OCI-LY7 (cell line): ENCODE measurements around the gene LPCAT1. TPM values are rescaled to one million over a fixed set of nuclear protein-coding genes. Genes with fewer than 3 reads are reported as not detected.

Experiments
- BruUV-seq: library from RNA; stranded (reverse); fragments of 400-500 nt; replicated peaks from 2 replicates; lab custom pipeline; 2021; lab: Mats Ljungman, UMichigan
- CTCF ChIA-PET: fragments of 300-600 bp; sonication (Branson Sonifier 250); formaldehyde crosslinking; loops from one replicate; lab custom pipeline; 2022; ENCODE audit warnings: antibody characterized with exemption; ENCODE audit not compliant: unreplicated experiment; lab: Charles Lee
- POLR2A ChIA-PET: fragments of 300-600 bp; sonication (Branson Sonifier 250); formaldehyde crosslinking; loops from one replicate; lab custom pipeline; 2022; ENCODE audit warnings: antibody characterized with exemption; lab: Charles Lee
- DNase-seq: peaks from one replicate; pipeline ENCODE4 v3.0.0-alpha.2; 2015; ENCODE audit warnings: low spot score
- H2AFZ ChIP-seq: fragments of 200-600 bp; sonication (generic), shearing (Covaris generic); 2 replicates; pipeline ENCODE4 v1.6.1; 2014; ENCODE audit warnings: mild to moderate bottlenecking, antibody characterized with exemption, low read length, moderate library complexity
- H3K27ac ChIP-seq: fragments of 200-600 bp; sonication (generic); 2 replicates; pipeline ENCODE4 v1.5.1; 2014; ENCODE audit warnings: mixed run types, low read depth, mild to moderate bottlenecking, moderate library complexity, low read length, inconsistent platforms; ENCODE audit not compliant: poor library complexity, severe bottlenecking
- H3K36me3 ChIP-seq: fragments of 200-600 bp; sonication (generic); 2 replicates; pipeline ENCODE4 v1.6.1; 2014; ENCODE audit warnings: mild to moderate bottlenecking, antibody characterized with exemption, low read length, moderate library complexity, mixed read lengths; ENCODE audit not compliant: insufficient read depth
- H3K4me1 ChIP-seq: fragments of 200-600 bp; sonication (generic); 2 replicates; pipeline ENCODE4 v1.5.1; 2014; ENCODE audit warnings: mild to moderate bottlenecking, low read length; ENCODE audit not compliant: insufficient read depth, poor library complexity, severe bottlenecking
- H3K4me2 ChIP-seq: fragments of 200-600 bp; sonication (generic); 2 replicates; pipeline ENCODE4 v1.6.1; 2014; ENCODE audit warnings: mild to moderate bottlenecking, low read length
- H3K4me3 ChIP-seq: fragments of 200-600 bp; sonication (generic); 2 replicates; pipeline ENCODE4 v1.5.1; 2014; ENCODE audit warnings: mild to moderate bottlenecking, low read depth, low read length; ENCODE audit not compliant: poor library complexity, severe bottlenecking
- H3K79me2 ChIP-seq: fragments of 200-600 bp; sonication (generic); 2 replicates; pipeline ENCODE4 v1.6.1; 2016; ENCODE audit warnings: low read depth, mild to moderate bottlenecking, low read length, moderate library complexity, mixed read lengths; ENCODE audit not compliant: insufficient read depth
- H3K9me2 ChIP-seq: fragments of 200-600 bp; sonication (generic); 2 replicates; pipeline ENCODE4 v1.6.1; 2016; ENCODE audit warnings: mild to moderate bottlenecking, low read length, mixed read lengths; ENCODE audit not compliant: insufficient read depth
- H3K9me3 ChIP-seq: fragments of 200-600 bp; sonication (generic); 2 replicates; pipeline ENCODE4 v1.6.1; 2014; ENCODE audit warnings: mild to moderate bottlenecking, mixed run types, low read length, mixed read lengths
- H4K20me1 ChIP-seq: fragments of 200-600 bp; sonication (generic); 2 replicates; pipeline ENCODE4 v1.6.1; 2014; ENCODE audit warnings: mild to moderate bottlenecking, antibody characterized with exemption, low read length, moderate library complexity, mixed read lengths; ENCODE audit not compliant: insufficient read depth
- CTCF ChIP-seq: fragments of 200-600 bp; sonication (generic); conservative IDR thresholded peaks from 2 replicates; pipeline ENCODE4 v1.5.1; 2014; ENCODE audit warnings: mild to moderate bottlenecking, antibody characterized with exemption, low read length, moderate library complexity, mixed read lengths
- EZH2phosphoT487 ChIP-seq: fragments of 200-600 bp; sonication (generic); IDR thresholded peaks from 2 replicates; pipeline ENCODE4 v1.6.1; 2018; ENCODE audit warnings: low read depth, borderline replicate concordance, mild to moderate bottlenecking, mixed run types, antibody characterized with exemption, low read length, moderate library complexity, mixed read lengths
- intact Hi-C: fragments of 100-400 bp; cut with micrococcal nuclease; formaldehyde crosslinking; loops from one replicate; pipeline ENCODE4 v1.10.0; 2022; ENCODE audit not compliant: unreplicated experiment
- total RNA-seq, 2 experiments: library from RNA; depleted of rRNA in 1 of 2; stranded (reverse); fragments of >200 nt in 1 of 2; shearing (Covaris generic) in 1 of 2; gene quantifications; 2 replicates each; pipeline ENCODE4 v1.2.3, GENCODE V29; 2014 to 2022

LPCAT1 gene
- total RNA-seq, 2 experiments from 2014 or later: 47.7 to 63.6 TPM

DNA sequence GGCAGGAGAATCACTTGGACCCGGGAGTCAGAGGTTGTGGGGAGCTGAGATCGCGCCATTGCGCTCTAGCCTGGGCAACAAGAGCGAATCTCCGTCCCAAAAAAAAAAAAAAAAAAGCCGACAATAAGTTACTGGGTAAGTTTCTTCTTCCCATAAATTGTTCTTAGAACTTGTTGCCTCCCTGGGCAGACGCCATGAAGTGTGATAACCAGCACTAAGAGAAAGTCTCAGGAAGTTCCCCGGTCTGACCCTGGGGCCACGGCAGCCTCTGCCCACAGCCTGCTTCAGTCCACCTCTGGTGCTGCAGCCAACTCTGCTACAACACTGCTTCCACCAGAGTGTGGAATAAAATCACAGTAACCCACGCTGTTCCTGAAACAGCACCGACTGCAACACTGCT lies 19.1 kb downstream of the LPCAT1 start:
- H4K20me1 ChIP-seq: peaks cover 5% of the 10 kb centered on the region; the same call in 1 of the 2 replicates
- peaks cover 59% of the 10 kb centered on the region for H3K36me3 ChIP-seq
- ChIA-PET POLR2A (no interaction called here), CTCF (no interaction called here)
- no TSS peak for BruUV-seq
- peak overlapping the region; percentile 55 for H3K4me3 ChIP-seq
- intact Hi-C loops: no loop called here
- no peak for DNase-seq
- H2AFZ ChIP-seq: no peak overlapping the region
- no peaks in the 10 kb centered on the region for H3K9me2 ChIP-seq
- H3K27ac ChIP-seq: peak overlapping the region; percentile 85
- peak overlapping the region; percentile 93 for H3K4me2 ChIP-seq
- peaks cover 52% of the 10 kb centered on the region for H3K4me1 ChIP-seq
- peaks cover 50% of the 10 kb centered on the region for H3K79me2 ChIP-seq
- TF ChIP-seq CTCF: no peak
- no peak for TF ChIP-seq EZH2phosphoT487
- H3K9me3 ChIP-seq: no peaks in the 10 kb centered on the region

DNA sequence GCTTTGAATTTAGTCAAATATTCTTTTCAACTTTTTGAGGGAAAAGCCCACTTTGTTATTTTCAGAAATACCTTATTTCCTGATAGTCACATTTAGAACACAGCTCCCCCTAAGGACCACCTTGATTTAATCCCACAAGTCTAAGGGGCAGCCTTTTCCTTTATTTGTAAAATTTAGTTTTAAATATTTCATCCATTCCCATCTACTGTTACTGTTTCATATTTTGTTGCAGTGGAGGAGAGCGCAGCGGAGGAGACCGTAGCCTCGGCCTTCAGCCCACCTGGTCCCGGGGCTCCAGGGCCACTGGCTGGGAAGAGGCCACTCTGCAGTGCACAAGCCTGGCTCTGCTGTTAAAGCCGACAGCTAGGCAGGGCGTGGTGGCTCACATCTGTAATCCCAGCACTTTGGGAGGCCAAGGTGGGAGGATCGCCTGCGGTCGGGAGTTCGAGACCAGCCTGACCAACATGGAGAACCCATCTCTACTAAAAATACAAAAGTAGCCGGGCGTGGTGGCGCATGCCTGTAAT lies 19.6 kb downstream of the LPCAT1 start:
- POLR2A ChIA-PET: interaction anchor here (0.7 to 1.5 kb wide), 7 partner anchors 12 to 335 kb away, joined by 3 to 5 read pairs (median 5); partner anchors contain the start of gene LPCAT1
- peak overlapping the region; percentile 85 for H3K27ac ChIP-seq
- H4K20me1 ChIP-seq: peaks cover 5% of the 10 kb centered on the region; the same call in 1 of the 2 replicates
- H3K4me1 ChIP-seq: peaks cover 52% of the 10 kb centered on the region
- TF ChIP-seq CTCF (peak; percentile 77), EZH2phosphoT487 (no peak)
- no peaks in the 10 kb centered on the region for H3K9me2 ChIP-seq
- peak overlapping the region; percentile 55 for H3K4me3 ChIP-seq
- H3K4me2 ChIP-seq: peak overlapping the region; percentile 93
- H3K9me3 ChIP-seq: no peaks in the 10 kb centered on the region
- CTCF ChIA-PET: interaction anchor here (1.0 kb wide), 1 partner anchor 14 kb away, joined by 3 read pairs; no protein-coding TSS in a partner anchor
- H2AFZ ChIP-seq: no peak overlapping the region; the same call in 1 of the 2 replicates
- H3K36me3 ChIP-seq: peaks cover 59% of the 10 kb centered on the region
- DNase-seq: peak; percentile 39
- intact Hi-C loops: no loop called here
- BruUV-seq: no TSS peak
- peaks cover 50% of the 10 kb centered on the region for H3K79me2 ChIP-seq
